Stimulated activated CD8-positive, alpha-beta memory T cell treated with anti-CD3 and anti-CD28 coated beads, Interleukin-4, amount 100 ng/mL, for 4 hours (primary cell): ENCODE data around the gene ECEL1.

Experiments used
- DNase-seq, 2 donors: peaks; one replicate each; pipeline ENCODE4 v3.0.0-alpha.2; 2020; ENCODE audit warnings: low read depth in 2 of 2, low spot score in 1 of 2

ECEL1 gene

GRCh38 chr2:232523402-232523681 lies 35.7 kb upstream of the ECEL1 start:
- no peak for DNase-seq

- no peak for DNase-seq
These were observed 35.2 kb upstream of the ECEL1 start for GRCh38 chr2:232522623-232523401.

- peak in 1 of 2 donors; percentile 38 for DNase-seq
These were observed 34.5 kb upstream of the ECEL1 start for GRCh38 chr2:232521959-232522622.

- no peak for DNase-seq
These were observed 33.5 kb upstream of the ECEL1 start for GRCh38 chr2:232521098-232521497.

GRCh38 chr2:232520489-232520888 lies 32.9 kb upstream of the ECEL1 start:
- no peak for DNase-seq

- DNase-seq: no peak
These were observed 32.2 kb upstream of the ECEL1 start, which contains the start of gene PRSS56 for GRCh38 chr2:232519581-232520438. PRSS56 (plus strand) TSS chr2:232520388; CDS start chr2:232520599, 211 bp downstream.

- DNase-seq: no peak
These were observed 31.2 kb upstream of the ECEL1 start for GRCh38 chr2:232518844-232519243.

- DNase-seq: no peak
These were observed 28.9 kb upstream of the ECEL1 start for GRCh38 chr2:232516551-232516950.

- DNase-seq: no peak
These were observed 28.0 kb upstream of the ECEL1 start for GRCh38 chr2:232515639-232516038.

GRCh38 chr2:232513353-232513752 lies 25.7 kb upstream of the ECEL1 start:
- DNase-seq: no peak

- no peak for DNase-seq
These were observed 25.0 kb upstream of the ECEL1 start for GRCh38 chr2:232512602-232513001.

GRCh38 chr2:232511336-232511890 lies 23.8 kb upstream of the ECEL1 start:
- no peak for DNase-seq

GRCh38 chr2:232508251-232508650 lies 20.6 kb upstream of the ECEL1 start:
- DNase-seq: no peak

GRCh38 chr2:232506709-232507108 lies 19.1 kb upstream of the ECEL1 start:
- DNase-seq: no peak

- no peak for DNase-seq
These were observed 18.2 kb upstream of the ECEL1 start for GRCh38 chr2:232505856-232506255.

GRCh38 chr2:232504438-232504837 lies 16.8 kb upstream of the ECEL1 start:
- DNase-seq: no peak

GRCh38 chr2:232503809-232504323 lies 16.2 kb upstream of the ECEL1 start:
- DNase-seq: no peak

GRCh38 chr2:232502911-232503808 lies 15.5 kb upstream of the ECEL1 start:
- no peak for DNase-seq

GRCh38 chr2:232502511-232502910 lies 14.9 kb upstream of the ECEL1 start:
- DNase-seq: no peak

- DNase-seq: no peak
These were observed 14.3 kb upstream of the ECEL1 start for GRCh38 chr2:232501794-232502390.
